ENCODE data around the gene TMEM183A. TPM values are rescaled to one million over a fixed set of nuclear protein-coding genes. Genes with fewer than 3 reads are reported as not detected.

Gene TMEM183A, protein sequence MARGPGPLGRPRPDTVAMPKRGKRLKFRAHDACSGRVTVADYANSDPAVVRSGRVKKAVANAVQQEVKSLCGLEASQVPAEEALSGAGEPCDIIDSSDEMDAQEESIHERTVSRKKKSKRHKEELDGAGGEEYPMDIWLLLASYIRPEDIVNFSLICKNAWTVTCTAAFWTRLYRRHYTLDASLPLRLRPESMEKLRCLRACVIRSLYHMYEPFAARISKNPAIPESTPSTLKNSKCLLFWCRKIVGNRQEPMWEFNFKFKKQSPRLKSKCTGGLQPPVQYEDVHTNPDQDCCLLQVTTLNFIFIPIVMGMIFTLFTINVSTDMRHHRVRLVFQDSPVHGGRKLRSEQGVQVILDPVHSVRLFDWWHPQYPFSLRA
- total RNA-seq (10 to 100 TPM; 85.4 to 92.0 TPM), polyA plus RNA-seq (10 to 100 TPM; 46.2 to 53.6 (median 47.4) TPM), total RNA-seq (74.5 to 92.7 (median 85.0) reads per million in 6 experiments)

DNA sequence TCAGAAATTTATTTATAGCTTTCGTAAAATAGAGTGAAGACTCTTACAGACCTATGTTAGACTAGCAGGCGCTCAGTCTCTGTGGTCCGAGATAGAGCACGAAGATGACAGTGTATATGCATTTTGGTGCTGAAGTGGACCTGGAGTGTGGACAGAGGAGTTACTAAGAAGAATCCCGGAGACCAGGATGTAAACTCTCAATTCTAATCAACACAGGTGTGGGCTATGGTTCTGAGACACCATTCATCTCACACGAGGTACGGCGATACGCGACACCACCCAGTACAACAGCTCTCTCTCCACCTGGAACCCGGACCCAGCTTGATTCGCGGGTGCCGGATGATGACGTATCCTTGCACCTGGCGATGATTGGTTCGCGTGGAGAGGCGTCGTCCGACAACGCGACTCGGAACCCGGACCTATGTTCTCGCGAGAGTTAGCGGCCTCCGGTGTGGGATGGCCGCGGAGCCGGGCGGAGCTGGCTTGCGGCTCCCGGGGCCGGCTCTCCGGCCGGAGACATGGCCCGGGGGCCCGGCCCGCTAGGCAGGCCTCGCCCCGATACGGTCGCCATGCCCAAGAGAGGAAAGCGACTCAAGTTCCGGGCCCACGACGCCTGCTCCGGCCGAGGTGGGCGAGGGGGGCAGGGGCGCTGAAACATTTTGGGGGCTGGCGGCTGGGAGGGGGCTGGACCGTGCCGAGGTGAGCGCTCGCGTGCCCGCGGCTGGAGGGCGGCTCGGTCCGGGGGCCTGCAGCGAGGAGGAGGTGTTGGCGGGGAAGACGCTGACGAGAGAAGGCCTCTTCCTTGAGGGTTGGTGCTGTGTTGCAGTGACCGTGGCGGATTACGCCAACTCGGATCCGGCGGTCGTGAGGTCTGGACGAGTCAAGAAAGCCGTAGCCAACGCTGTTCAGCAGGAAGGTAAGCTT is at the start of gene TMEM183A:
TSS of gene TMEM183A (plus strand) at position 427 of the 924 bp plus-strand sequence. CDS start at position 519, 92 bp downstream.
- POLR2A ChIA-PET: interaction anchor here (0.7 to 1.9 kb wide), 16 partner anchors 12 to 315 kb away, joined by 3 to 29 read pairs (median 5); partner anchors contain the start of genes KLHL12, PCAT6 and PPFIA4
- H3K36me3 Mint-ChIP-seq: peaks cover 5 to 37% (median 16%) of the 10 kb centered on the region in 3 donors
- DNase-seq (peak; percentile 83 to 98 (median 94)), ATAC-seq (peak; percentile 92 to 93)
- no peaks in the 10 kb centered on the region for H3K9me3 Mint-ChIP-seq
- H3K4me3 Mint-ChIP-seq: peak within 1 kb of the TSS; percentile 78 to 98 (median 96)
- peaks cover 0 to 1% (median 0%) of the 10 kb centered on the region in 5 donors for H3K27me3 Mint-ChIP-seq
- peaks cover 16 to 47% (median 39%) of the 10 kb centered on the region in 4 donors for H3K4me1 Mint-ChIP-seq
- H3K27ac Mint-ChIP-seq: peak within 1 kb of the TSS; percentile 94 to 99 (median 98)

DNA sequence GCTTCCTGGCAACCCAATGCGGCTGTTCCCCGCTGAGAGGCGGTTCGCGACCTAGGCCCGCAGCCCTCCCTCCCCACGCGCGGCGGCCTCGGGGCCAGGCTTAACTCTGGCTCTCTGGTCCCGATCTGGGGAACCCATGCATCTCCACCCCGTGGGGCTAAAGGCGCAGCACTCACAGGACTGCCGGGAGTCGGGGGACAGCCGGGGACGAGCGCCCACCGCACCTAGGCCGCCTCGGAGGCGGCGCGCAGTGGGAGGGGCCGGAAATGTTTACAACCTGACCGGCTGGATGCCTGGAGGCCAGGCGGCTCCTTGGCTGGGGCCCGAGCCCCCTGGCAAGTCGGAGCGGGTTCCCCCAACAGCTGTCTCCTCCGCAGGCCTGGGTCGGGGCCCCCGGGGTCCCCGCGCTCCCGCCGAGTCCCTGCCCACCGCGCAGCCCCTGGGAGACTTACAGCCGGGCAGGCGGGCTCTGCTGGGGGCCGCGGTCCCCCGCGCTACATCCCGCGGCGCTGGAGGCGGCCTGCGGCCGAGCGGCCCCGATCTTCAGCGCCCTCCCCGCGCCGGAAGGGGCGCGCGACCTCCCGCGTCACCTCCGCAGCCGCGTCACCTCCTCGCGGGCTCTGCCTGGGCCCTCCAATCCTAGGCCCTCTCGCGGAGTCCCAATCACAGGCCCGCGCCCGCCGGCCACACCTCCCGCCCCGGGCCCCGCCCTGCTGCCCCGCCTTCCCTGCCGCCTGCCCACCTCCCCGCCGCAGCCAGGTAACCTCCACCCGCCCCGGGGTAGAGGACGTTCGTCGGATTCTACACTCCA is 49.2 kb upstream of the TMEM183A start, which contains the start of gene ADIPOR1:
TSS of gene ADIPOR1 (minus strand) at position 580 of the 811 bp plus-strand sequence. CDS start 7,242 bp downstream, outside the sequence.
- ATAC-seq (peak; percentile 94), DNase-seq (peak; percentile 91 to 96 (median 94))
- Mint-ChIP-seq H3K9me3 (no peaks in the 10 kb centered on the region), H3K4me3 (peak within 1 kb of the TSS; percentile 77 to 99 (median 92)), H3K36me3 (peaks cover 0 to 14% (median 0%) of the 10 kb centered on the region in 3 donors), H3K27ac (peak within 1 kb of the TSS; percentile 81 to 97 (median 96)), H3K4me1 (peaks cover 23 to 54% (median 51%) of the 10 kb centered on the region in 4 donors), H3K27me3 (no peaks in the 10 kb centered on the region)
- POLR2A ChIA-PET: interaction anchor here (0.6 to 1.0 kb wide), 2 partner anchors 10 to 55 kb away, joined by 3 to 5 read pairs; no protein-coding TSS in a partner anchor

DNA sequence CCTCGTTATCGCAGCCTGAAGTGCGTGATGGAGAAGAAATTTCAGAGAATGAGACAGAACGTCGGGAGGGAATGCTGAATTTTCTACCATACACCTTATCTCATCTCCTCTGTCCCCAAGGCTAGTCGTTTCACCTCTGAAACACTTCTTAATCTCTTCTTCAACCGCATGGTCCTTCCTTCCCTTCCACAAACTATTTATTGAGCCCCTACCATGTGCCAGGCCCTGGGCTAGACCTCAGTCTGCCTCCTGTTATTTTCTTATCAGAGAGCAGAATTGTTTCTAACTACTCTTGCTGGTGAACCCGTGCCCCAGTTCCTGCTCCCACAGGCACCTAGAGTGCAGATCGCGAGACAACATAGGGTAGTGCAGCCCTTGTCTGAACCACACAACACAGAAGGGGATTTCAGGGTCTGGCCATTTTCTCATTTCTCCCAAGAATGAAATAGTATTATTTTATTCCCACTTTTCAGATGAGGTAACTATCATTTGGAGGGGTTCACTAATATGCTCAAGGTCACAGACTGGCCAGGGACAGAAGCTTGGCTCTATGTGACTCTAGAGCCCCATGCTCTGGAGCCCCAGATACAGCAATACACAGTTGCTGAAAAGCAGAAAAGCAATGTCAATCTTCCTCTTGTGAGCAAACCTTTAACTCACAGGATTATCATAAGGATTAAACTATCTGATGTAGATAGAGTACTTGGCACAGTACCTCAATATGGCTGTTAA is 48.5 kb upstream of the TMEM183A start:
- Mint-ChIP-seq H3K9me3 (no peaks in the 10 kb centered on the region), H3K4me3 (peak overlapping the region; percentile 77 to 99 (median 92)), H3K27me3 (no peaks in the 10 kb centered on the region), H3K27ac (peak overlapping the region; percentile 81 to 97 (median 96)), H3K36me3 (peaks cover 0 to 20% (median 1%) of the 10 kb centered on the region in 3 donors), H3K4me1 (peaks cover 22 to 46% (median 44%) of the 10 kb centered on the region in 4 donors)
- POLR2A ChIA-PET: interaction anchor here (0.6 to 1.7 kb wide), 4 partner anchors 9 to 48 kb away, joined by 3 to 8 read pairs (median 5); no protein-coding TSS in a partner anchor
- peak in 3 of 10 donors; percentile 13 to 16 (median 15) for DNase-seq
- peak; percentile 27 to 35 for ATAC-seq

DNA sequence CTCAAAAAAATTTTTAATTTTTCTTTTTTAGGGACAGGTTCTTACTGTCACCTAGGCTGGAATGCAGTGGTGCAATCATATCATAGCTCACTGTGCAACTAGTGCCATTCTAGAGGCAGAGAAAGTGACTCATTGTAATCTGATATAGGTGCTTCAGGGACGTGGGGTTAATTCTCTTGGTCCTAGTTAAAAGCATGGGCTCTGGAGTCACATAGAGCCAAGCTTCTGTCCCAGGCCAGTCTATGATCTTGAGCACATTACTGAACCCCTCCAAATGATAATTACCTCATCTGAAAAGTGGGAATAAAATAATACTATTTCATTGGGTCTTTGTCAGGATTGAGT is 47.9 kb upstream of the TMEM183A start:
- Mint-ChIP-seq H3K27me3 (no peaks in the 10 kb centered on the region), H3K27ac (peak overlapping the region in 4 of 10 donors; percentile 81 to 96 (median 92)), H3K36me3 (peaks cover 0 to 21% (median 3%) of the 10 kb centered on the region in 3 donors), H3K4me1 (peaks cover 19 to 42% (median 39%) of the 10 kb centered on the region in 4 donors), H3K9me3 (no peaks in the 10 kb centered on the region), H3K4me3 (peak overlapping the region in 5 of 10 donors; percentile 86 to 94 (median 89))
- DNase-seq (no peak), ATAC-seq (no peak)
- POLR2A ChIA-PET: interaction anchor here (0.6 to 1.7 kb wide), 4 partner anchors 9 to 47 kb away, joined by 3 to 15 read pairs (median 6); partner anchors contain the start of gene KLHL12

DNA sequence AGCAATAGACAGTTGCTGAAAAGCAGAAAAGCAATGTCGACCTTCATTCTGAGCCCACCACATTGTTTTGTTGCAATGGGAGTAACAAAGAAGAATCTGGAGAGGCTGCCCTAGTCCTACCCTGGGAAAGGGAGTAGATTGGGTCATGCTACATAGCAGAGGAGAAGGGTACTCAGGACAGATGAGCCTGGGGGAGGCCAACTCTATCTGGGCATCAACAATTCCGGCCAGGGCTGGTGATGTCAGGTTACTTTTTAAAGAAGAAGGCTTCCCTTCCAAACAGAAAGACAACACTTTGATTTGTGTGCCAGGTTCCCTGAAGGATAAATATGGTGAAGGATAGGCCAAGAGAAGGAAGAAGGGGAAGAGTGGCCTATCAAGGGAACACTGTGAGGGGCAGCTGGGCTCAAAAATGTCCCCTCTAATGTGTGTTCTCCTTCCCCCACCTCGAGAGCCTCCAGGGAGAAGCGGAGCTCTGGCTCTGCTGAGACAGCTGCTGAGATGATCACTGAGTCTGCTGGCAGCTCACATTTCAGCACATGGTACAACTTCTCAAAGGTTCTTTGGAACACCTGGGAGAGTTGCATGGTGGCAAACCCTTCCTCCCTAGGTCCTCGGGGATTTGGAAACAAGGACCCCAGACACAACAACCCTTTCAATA is 45.8 kb upstream of the TMEM183A start:
- Mint-ChIP-seq H3K27me3 (no peaks in the 10 kb centered on the region), H3K9me3 (no peaks in the 10 kb centered on the region), H3K36me3 (peaks cover 0 to 25% (median 3%) of the 10 kb centered on the region in 3 donors), H3K4me3 (no peak overlapping the region), H3K27ac (no peak overlapping the region), H3K4me1 (peaks cover 18 to 38% (median 31%) of the 10 kb centered on the region in 4 donors)
- POLR2A ChIA-PET: no interaction called here
- no peak for DNase-seq
- no peak for ATAC-seq

GRCh38 chr1:202964791-202965410 is 42.3 kb upstream of the TMEM183A start:
- Mint-ChIP-seq H3K36me3 (peaks cover 0 to 25% (median 3%) of the 10 kb centered on the region in 3 donors), H3K4me1 (peaks cover 18 to 37% (median 34%) of the 10 kb centered on the region in 4 donors), H3K27me3 (no peaks in the 10 kb centered on the region), H3K27ac (peak overlapping the region in 8 of 10 donors; percentile 19 to 89 (median 76)), H3K9me3 (no peaks in the 10 kb centered on the region), H3K4me3 (peak overlapping the region in 5 of 10 donors; percentile 16 to 71 (median 40))
- POLR2A ChIA-PET: interaction anchor here (0.7 kb wide), 1 partner anchor 42 kb away, joined by 3 read pairs; the partner anchor contains the start of gene TMEM183A
- DNase-seq (no peak), ATAC-seq (no peak)

GRCh38 chr1:202965422-202965821 is 41.8 kb upstream of the TMEM183A start:
- Mint-ChIP-seq H3K9me3 (no peaks in the 10 kb centered on the region), H3K27me3 (no peaks in the 10 kb centered on the region), H3K27ac (peak overlapping the region in 9 of 10 donors; percentile 55 to 89 (median 81)), H3K36me3 (peaks cover 0 to 25% (median 3%) of the 10 kb centered on the region in 3 donors), H3K4me1 (peaks cover 18 to 41% (median 35%) of the 10 kb centered on the region in 4 donors), H3K4me3 (peak overlapping the region in 8 of 10 donors; percentile 70 to 91 (median 82))
- DNase-seq: no peak
- ATAC-seq: no peak
- POLR2A ChIA-PET: no interaction called here

GRCh38 chr1:202966006-202966898 is 40.9 kb upstream of the TMEM183A start:
- peak in 3 of 10 donors; percentile 7 to 20 (median 10) for DNase-seq

DNA sequence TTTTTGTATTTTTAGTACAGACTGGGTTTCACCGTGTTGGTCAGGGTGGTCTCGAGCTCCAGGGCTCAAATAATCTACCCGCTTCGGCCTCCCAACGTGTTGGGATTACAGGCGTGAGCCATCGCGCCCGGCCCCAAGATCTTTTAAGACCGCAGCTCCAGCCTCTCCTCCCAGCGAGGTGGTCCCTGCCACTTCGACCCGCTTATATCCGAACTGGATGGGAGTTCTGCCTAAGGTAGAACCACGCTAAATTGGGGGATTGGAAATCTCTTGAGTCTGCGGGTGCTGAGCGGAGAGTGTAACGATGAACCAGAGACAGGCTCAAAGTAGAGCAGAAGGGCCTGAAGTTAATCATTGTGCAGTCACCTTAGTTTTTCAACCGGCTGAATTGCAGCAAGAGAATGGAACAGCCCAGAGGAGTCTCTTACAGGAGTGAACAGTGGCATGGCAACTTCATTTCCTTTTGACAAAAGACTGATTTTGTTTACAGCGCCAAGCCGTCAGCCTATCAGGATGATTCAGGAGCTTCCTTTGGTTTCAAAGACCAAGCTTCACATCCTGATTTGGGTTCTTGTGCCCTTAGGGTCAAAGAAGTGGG is 39.4 kb upstream of the TMEM183A start:
- H3K27me3 Mint-ChIP-seq: no peaks in the 10 kb centered on the region
- peak in 4 of 10 donors; percentile 19 to 39 (median 24) for DNase-seq
- H3K36me3 Mint-ChIP-seq: peaks cover 0 to 16% (median 3%) of the 10 kb centered on the region in 3 donors
- peak; percentile 19 to 22 for ATAC-seq
- POLR2A ChIA-PET: interaction anchor here (0.9 to 1.9 kb wide), 11 partner anchors 9 to 339 kb away, joined by 3 to 12 read pairs (median 5); partner anchors contain the start of genes ADIPOR1, KLHL12 and TMEM183A
- no peaks in the 10 kb centered on the region for H3K9me3 Mint-ChIP-seq
- H3K4me1 Mint-ChIP-seq: peaks cover 18 to 43% (median 35%) of the 10 kb centered on the region in 4 donors
- H3K4me3 Mint-ChIP-seq: peak overlapping the region; percentile 78 to 94 (median 89)
- H3K27ac Mint-ChIP-seq: peak overlapping the region; percentile 77 to 96 (median 90)

More at GRCh38 chr1:202966006-202966898, 40.9 kb upstream of the TMEM183A start:
- Mint-ChIP-seq H3K9me3 (no peaks in the 10 kb centered on the region), H3K27me3 (no peaks in the 10 kb centered on the region), H3K27ac (peak overlapping the region; percentile 66 to 92 (median 86)), H3K36me3 (peaks cover 0 to 25% (median 3%) of the 10 kb centered on the region in 3 donors), H3K4me3 (peak overlapping the region; percentile 70 to 91 (median 82)), H3K4me1 (peaks cover 18 to 43% (median 35%) of the 10 kb centered on the region in 4 donors)
- POLR2A ChIA-PET: interaction anchor here (0.6 to 0.7 kb wide), 2 partner anchors 11 to 414 kb away, joined by 3 to 9 read pairs; no protein-coding TSS in a partner anchor
- ATAC-seq: no peak
